HCT116 (cell line): ENCODE results near the gene PRRT1. TPM values are rescaled to one million over a fixed set of nuclear protein-coding genes. Genes with fewer than 3 reads are reported as not detected.

ENCODE experiments used
- ATAC-seq: fragments of 200-7000 bp; cut with Tn5 transposase; 2 replicates; pipeline ENCODE4 v1.9.1; 2020; ENCODE audit warnings: mild to moderate bottlenecking, moderate library complexity
- BruUV-seq: library from RNA; stranded (reverse); fragments of 400-500 nt; replicated peaks from 2 replicates; lab custom pipeline; 2021; lab: Mats Ljungman, UMichigan
- CTCF ChIA-PET: fragments of 300-600 bp; sonication (Branson Sonifier 250); formaldehyde crosslinking; loops from one replicate; lab custom pipeline; 2021; ENCODE audit warnings: antibody characterized with exemption; lab: Charles Lee
- POLR2A ChIA-PET: fragments of 300-600, 350-600 bp; sonication (Branson Sonifier 250); formaldehyde crosslinking; loops from one replicate; lab custom pipeline; 2021; ENCODE audit warnings: antibody characterized with exemption; lab: Charles Lee
- RAD21 ChIA-PET, 2 experiments: fragments of 300-600 bp; sonication (Branson Sonifier 250); formaldehyde crosslinking; loops; one replicate each; lab custom pipeline; 2023; ENCODE audit warnings: low total read pairs in 2 of 2; ENCODE audit not compliant: uncharacterized antibody in 2 of 2, unreplicated experiment in 2 of 2, low non-redundant PET in 1 of 2; lab: Charles Lee
- DNase-seq: peaks from one replicate; pipeline ENCODE4 v3.0.0-alpha.2; 2010; ENCODE audit warnings: low read depth, low spot score
- H2AFZ ChIP-seq: fragments of 200-600 bp; shearing (Covaris generic), sonication (generic); 2 replicates; pipeline ENCODE4 v1.6.1; 2017; ENCODE audit warnings: low read depth, mixed run types, mixed read lengths, antibody characterized with exemption, low read length; ENCODE audit not compliant: poor library complexity, severe bottlenecking
- H3K27ac ChIP-seq: 2 replicates; pipeline ENCODE4 v1.5.1; 2012; ENCODE audit warnings: low read depth, low read length
- H3K27me3 ChIP-seq: fragments of 200-600 bp; sonication (generic); 2 replicates; pipeline ENCODE4 v1.6.1; 2016; ENCODE audit warnings: mixed run types, low read length, mixed read lengths; ENCODE audit not compliant: insufficient read depth
- H3K36me3 ChIP-seq, 2 experiments: fragments of 200-500 bp in 1 of 2; fragments of 200-600 bp in 1 of 2; sonication (Bioruptor generic) in 1 of 2; sonication (generic) in 1 of 2; 2 replicates each; pipeline versions ENCODE4 v1.5.1 to v1.6.1; 2014 to 2016; ENCODE audit warnings: low read length in 2 of 2, inconsistent platforms in 1 of 2, mixed read lengths in 1 of 2, mixed run types in 1 of 2; ENCODE audit not compliant: insufficient read depth in 2 of 2, control insufficient read depth in 1 of 2
- H3K4me1 ChIP-seq, 2 experiments: fragments of 200-600 bp in 1 of 2; sonication (generic) in 1 of 2; 2 replicates each; pipeline versions ENCODE4 v1.5.1 to v1.6.1; 2012 to 2017; ENCODE audit warnings: low read length in 2 of 2, inconsistent platforms in 1 of 2, mild to moderate bottlenecking in 1 of 2, mixed read lengths in 1 of 2, mixed run types in 1 of 2, moderate library complexity in 1 of 2; ENCODE audit not compliant: insufficient read depth in 2 of 2, control insufficient read depth in 1 of 2
- H3K4me2 ChIP-seq: fragments of 200-600 bp; sonication (generic); 2 replicates; pipeline ENCODE4 v1.6.1; 2017; ENCODE audit warnings: mixed run types, low read length, mixed read lengths
- H3K4me3 ChIP-seq, 2 experiments: fragments of 200-600 bp in 1 of 2; sonication (generic) in 1 of 2; replicated peaks in 1 of 2; 2 replicates each; pipeline ENCODE4 v1.5.1; 2011 to 2016; ENCODE audit warnings: low read length in 2 of 2, control low read depth in 1 of 2, low read depth in 1 of 2, mild to moderate bottlenecking in 1 of 2, mixed read lengths in 1 of 2, mixed run types in 1 of 2
- H3K79me2 ChIP-seq: fragments of 200-600 bp; sonication (generic); 2 replicates; pipeline ENCODE4 v1.6.1; 2017; ENCODE audit warnings: mild to moderate bottlenecking, mixed run types, low read length, moderate library complexity, mixed read lengths; ENCODE audit not compliant: insufficient read depth
- H3K9ac ChIP-seq: fragments of 200-600 bp; sonication (generic); 2 replicates; pipeline ENCODE4 v1.6.1; 2016; ENCODE audit warnings: low read length, mixed read lengths
- H3K9me2 ChIP-seq: fragments of 200-600 bp; sonication (generic), shearing (Covaris generic); 2 replicates; pipeline ENCODE4 v1.6.1; 2017; ENCODE audit warnings: mixed run types, mild to moderate bottlenecking, moderate library complexity; ENCODE audit not compliant: insufficient read depth
- H3K9me3 ChIP-seq, 2 experiments: fragments of 200-500 bp in 1 of 2; fragments of 200-600 bp in 1 of 2; sonication (Bioruptor generic) in 1 of 2; sonication (generic) in 1 of 2; 2 replicates each; pipeline ENCODE4 v1.6.1; 2014 to 2017; ENCODE audit warnings: low read length in 2 of 2, mixed read lengths in 2 of 2, inconsistent platforms in 1 of 2, low read depth in 1 of 2, mild to moderate bottlenecking in 1 of 2, mixed run types in 1 of 2, moderate library complexity in 1 of 2; ENCODE audit not compliant: control insufficient read depth in 1 of 2, insufficient read depth in 1 of 2
- H4K20me1 ChIP-seq: fragments of 200-600 bp; sonication (generic), shearing (Covaris generic); 2 replicates; pipeline ENCODE4 v1.6.1; 2017; ENCODE audit warnings: mixed run types, mild to moderate bottlenecking, moderate library complexity; ENCODE audit not compliant: insufficient read depth
- ATF3 ChIP-seq: IDR thresholded peaks from 2 replicates; pipeline ENCODE4 v1.6.1; 2012
- CEBPB ChIP-seq: IDR thresholded peaks from 2 replicates; pipeline ENCODE4 v1.6.1; 2012; ENCODE audit warnings: low read depth
- ELF1 ChIP-seq: IDR thresholded peaks from 2 replicates; pipeline ENCODE4 v1.6.1; 2012; ENCODE audit warnings: low read depth, borderline replicate concordance
- EZH2 ChIP-seq: fragments of 200-600 bp; sonication (generic); IDR thresholded peaks from 2 replicates; pipeline ENCODE4 v1.6.1; 2017; ENCODE audit warnings: antibody characterized with exemption, mixed run types
- EZH2phosphoT487 ChIP-seq: fragments of 200-600 bp; IDR thresholded peaks from 2 replicates; pipeline ENCODE4 v1.6.1; 2018; ENCODE audit warnings: antibody characterized with exemption, borderline replicate concordance
- JUND ChIP-seq: IDR thresholded peaks from 2 replicates; pipeline ENCODE4 v1.6.1; 2012
- POLR2AphosphoS5 ChIP-seq: IDR thresholded peaks from 2 replicates; pipeline ENCODE4 v1.6.1; 2011; ENCODE audit warnings: mild to moderate bottlenecking, low read depth, low read length, moderate library complexity
- RAD21 ChIP-seq: IDR thresholded peaks from 2 replicates; pipeline ENCODE4 v1.6.1; 2012; ENCODE audit warnings: low read depth, mild to moderate bottlenecking
- SIN3A ChIP-seq: IDR thresholded peaks from 2 replicates; pipeline ENCODE4 v1.6.1; 2012; ENCODE audit warnings: low read depth
- SP1 ChIP-seq: IDR thresholded peaks from 2 replicates; pipeline ENCODE4 v1.6.1; 2012; ENCODE audit warnings: low read depth
- YY1 ChIP-seq: IDR thresholded peaks from 2 replicates; pipeline ENCODE4 v1.6.1; 2011; ENCODE audit warnings: low read length, low read depth, moderate library complexity, mild to moderate bottlenecking; ENCODE audit not compliant: insufficient replicate concordance; ENCODE audit errors: extremely low read depth
- ZFX ChIP-seq: fragments of 450-650 bp; IDR thresholded peaks from 2 replicates; pipeline ENCODE4 v1.6.1; 2017
- intact Hi-C: fragments of 100-400 bp; cut with micrococcal nuclease; formaldehyde crosslinking; loops from 2 replicates; pipeline ENCODE4 v1.10.0; 2022
- total RNA-seq: library from RNA; stranded (reverse); gene quantifications from one replicate; pipeline ENCODE4 v1.2.1, GENCODE V29; 2021; ENCODE audit not compliant: unreplicated experiment
- TF ChIP-seq, protein P1 (sequence below): IDR thresholded peaks from 2 replicates; pipeline ENCODE4 v1.6.1; 2012; ENCODE audit warnings: low read depth
- TF ChIP-seq, protein P2 (sequence below): IDR thresholded peaks from 2 replicates; pipeline ENCODE4 v1.6.1; 2011; ENCODE audit warnings: mild to moderate bottlenecking, low read length, moderate library complexity; ENCODE audit not compliant: insufficient replicate concordance; ENCODE audit errors: extremely low read depth
- TF ChIP-seq, protein P3 (sequence below): IDR thresholded peaks from 2 replicates; pipeline ENCODE4 v1.6.1; 2012

Gene PRRT1
- total RNA-seq, 1 experiment from 2014 or later: 6.1 TPM

DNA sequence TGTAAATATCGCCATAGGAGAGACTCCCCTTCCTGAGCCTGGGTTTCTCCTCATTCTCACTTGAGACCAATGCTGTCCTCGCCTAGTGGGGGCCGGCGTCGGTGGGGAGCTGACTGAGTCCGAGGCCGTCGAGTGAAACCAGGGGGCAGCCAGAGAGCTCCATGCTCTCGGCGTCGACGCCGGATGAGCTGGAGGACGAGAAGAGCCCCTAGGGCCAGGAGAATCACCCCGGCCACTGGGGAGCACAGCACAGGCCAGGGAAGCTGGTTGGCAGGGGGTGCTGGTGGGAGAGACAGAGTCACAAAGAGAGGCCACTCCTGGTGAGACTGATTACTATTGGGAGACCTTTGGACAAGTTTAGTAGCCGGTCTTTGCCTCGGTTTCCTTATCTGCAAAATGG, 47.1 kb upstream of the PRRT1 start:
- intact Hi-C loops: no loop called here

More for the DNA sequence above, 47.1 kb upstream of the PRRT1 start:
- Histone ChIP-seq H3K36me3 (no peaks in the 10 kb centered on the region), H3K9me2 (no peaks in the 10 kb centered on the region), H2AFZ (no peak overlapping the region), H3K4me2 (no peak overlapping the region), H3K4me1 (peaks cover 17 to 34% of the 10 kb centered on the region in 2 experiments), H3K79me2 (no peaks in the 10 kb centered on the region)
- POLR2A ChIA-PET: no interaction called here
- CTCF ChIA-PET: no interaction called here
- ATAC-seq: no peak
- TF ChIP-seq ATF3 (no peak), YY1 (no peak), SIN3A (no peak), EZH2 (no peak), JUND (no peak), CEBPB (no peak), EZH2phosphoT487 (no peak), ELF1 (no peak), RAD21 (no peak), ZFX (no peak), POLR2AphosphoS5 (no peak), SP1 (no peak)
- TF ChIP-seq, protein P1, sequence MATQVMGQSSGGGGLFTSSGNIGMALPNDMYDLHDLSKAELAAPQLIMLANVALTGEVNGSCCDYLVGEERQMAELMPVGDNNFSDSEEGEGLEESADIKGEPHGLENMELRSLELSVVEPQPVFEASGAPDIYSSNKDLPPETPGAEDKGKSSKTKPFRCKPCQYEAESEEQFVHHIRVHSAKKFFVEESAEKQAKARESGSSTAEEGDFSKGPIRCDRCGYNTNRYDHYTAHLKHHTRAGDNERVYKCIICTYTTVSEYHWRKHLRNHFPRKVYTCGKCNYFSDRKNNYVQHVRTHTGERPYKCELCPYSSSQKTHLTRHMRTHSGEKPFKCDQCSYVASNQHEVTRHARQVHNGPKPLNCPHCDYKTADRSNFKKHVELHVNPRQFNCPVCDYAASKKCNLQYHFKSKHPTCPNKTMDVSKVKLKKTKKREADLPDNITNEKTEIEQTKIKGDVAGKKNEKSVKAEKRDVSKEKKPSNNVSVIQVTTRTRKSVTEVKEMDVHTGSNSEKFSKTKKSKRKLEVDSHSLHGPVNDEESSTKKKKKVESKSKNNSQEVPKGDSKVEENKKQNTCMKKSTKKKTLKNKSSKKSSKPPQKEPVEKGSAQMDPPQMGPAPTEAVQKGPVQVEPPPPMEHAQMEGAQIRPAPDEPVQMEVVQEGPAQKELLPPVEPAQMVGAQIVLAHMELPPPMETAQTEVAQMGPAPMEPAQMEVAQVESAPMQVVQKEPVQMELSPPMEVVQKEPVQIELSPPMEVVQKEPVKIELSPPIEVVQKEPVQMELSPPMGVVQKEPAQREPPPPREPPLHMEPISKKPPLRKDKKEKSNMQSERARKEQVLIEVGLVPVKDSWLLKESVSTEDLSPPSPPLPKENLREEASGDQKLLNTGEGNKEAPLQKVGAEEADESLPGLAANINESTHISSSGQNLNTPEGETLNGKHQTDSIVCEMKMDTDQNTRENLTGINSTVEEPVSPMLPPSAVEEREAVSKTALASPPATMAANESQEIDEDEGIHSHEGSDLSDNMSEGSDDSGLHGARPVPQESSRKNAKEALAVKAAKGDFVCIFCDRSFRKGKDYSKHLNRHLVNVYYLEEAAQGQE: no peak
- TF ChIP-seq, protein P2, sequence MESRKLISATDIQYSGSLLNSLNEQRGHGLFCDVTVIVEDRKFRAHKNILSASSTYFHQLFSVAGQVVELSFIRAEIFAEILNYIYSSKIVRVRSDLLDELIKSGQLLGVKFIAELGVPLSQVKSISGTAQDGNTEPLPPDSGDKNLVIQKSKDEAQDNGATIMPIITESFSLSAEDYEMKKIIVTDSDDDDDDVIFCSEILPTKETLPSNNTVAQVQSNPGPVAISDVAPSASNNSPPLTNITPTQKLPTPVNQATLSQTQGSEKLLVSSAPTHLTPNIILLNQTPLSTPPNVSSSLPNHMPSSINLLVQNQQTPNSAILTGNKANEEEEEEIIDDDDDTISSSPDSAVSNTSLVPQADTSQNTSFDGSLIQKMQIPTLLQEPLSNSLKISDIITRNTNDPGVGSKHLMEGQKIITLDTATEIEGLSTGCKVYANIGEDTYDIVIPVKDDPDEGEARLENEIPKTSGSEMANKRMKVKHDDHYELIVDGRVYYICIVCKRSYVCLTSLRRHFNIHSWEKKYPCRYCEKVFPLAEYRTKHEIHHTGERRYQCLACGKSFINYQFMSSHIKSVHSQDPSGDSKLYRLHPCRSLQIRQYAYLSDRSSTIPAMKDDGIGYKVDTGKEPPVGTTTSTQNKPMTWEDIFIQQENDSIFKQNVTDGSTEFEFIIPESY: no peak
- TF ChIP-seq, protein P3, sequence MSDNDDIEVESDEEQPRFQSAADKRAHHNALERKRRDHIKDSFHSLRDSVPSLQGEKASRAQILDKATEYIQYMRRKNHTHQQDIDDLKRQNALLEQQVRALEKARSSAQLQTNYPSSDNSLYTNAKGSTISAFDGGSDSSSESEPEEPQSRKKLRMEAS: no peak
- TF ChIP-seq, all 23 proteins: peak for 0
- DNase-seq: no peak
- Histone ChIP-seq H3K9ac (no peak overlapping the region), H3K9me3 (no peaks in the 10 kb centered on the region), H4K20me1 (no peaks in the 10 kb centered on the region), H3K27ac (no peak overlapping the region), H3K27me3 (0 out of 2 replicates have a peak, but pooled peaks cover 3% of the 10 kb centered on the region), H3K4me3 (no peak overlapping the region)
- BruUV-seq: no TSS peak
- RAD21 ChIA-PET: no interaction called here
